NCI-H2171 treated with DMSO at 0.1 percent for 48 hours (cell line): Measurements from ENCODE around the gene UMODL1.

Source experiments
- DNase-seq: peaks from one replicate; lab custom pipeline; 2025; lab: John Stamatoyannopoulos, UW

UMODL1 gene

GRCh38 chr21:42038826-42039425, 32.2 kb upstream of the UMODL1 start:
- peak; percentile 93 for DNase-seq

- no peak for DNase-seq
Observed at GRCh38 chr21:42039470-42039901, 31.6 kb upstream of the UMODL1 start.

DNA sequence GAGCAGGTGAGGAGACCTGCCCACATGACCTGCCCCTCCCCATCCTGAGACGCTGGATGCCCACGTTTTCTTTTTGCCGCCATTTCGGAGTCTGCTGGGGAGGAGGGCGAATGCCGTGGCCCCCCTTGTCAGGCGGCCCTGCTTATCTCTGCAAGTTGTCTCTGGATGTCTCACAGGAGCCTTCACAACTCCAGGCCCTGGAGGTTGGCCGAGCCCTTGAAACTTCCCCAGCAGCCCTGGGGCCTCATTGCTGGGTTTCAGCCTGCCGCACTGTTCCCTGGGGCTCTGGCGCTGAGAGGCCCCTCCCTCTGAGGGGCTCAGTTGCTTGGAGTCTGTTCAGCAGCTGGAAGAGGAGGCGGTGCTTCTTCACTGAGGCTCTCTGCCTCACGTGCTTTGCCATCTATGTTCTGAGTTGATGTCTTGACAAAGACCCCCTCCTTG, 31.2 kb upstream of the UMODL1 start:
- DNase-seq, result peak; percentile 60

DNA sequence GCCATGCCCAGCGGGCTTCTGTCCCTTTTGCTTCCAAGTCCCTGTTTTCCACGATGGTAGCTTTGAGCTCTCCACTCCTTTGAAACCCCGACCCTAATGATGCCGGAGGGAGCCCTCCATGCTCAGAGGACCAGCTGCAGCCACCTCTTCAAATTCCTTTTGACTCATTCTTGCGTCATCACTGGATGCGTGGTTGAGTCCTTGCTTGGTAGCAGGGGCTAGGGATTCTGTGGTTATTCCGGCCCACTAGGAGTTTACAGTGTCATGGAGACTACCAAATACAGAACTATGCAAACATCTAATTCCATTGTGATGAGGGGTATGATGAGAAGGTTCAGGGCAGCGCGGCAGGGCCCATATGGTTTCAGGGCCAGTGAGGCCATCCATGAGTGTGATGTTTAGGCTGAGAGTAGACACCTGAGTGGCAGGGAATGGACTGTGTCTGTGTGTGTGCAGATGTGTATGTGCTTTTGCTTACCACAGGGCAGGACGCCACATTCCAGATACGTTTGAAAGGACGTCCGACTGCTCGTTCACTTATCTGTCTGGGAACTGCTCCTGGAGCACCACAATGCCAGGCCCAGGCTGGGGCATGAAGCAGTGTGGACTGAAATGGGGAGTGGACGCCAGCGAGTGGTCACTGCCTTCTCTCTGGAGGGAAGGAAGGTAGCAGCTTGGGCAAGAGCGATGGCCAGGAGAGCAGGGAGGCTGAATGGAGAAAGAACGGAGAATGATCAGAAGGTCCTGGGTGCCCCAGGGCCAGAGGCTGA, 30.5 kb upstream of the UMODL1 start:
- DNase-seq, result no peak

DNA sequence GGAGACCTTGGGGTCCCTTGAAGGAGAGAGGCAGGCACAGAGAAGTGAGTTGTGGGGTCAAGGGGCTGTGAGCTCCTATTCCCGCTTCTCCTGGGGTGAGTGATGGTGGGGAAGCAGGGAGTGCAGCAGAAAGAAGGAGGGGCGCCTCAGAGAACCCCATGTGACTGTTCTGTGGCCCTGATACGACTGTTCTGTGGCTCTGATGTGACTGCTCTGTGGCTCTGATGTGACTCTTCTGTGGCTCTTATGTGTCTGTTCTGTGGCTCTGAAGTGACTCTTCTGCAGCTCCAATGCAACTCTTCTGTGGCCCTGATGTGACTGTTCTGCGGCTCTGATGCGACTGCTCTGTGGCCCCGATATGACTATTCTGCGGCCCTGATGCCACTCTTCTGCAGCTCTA, 29.9 kb upstream of the UMODL1 start:
- DNase-seq, result no peak

GRCh38 chr21:42041711-42042110, 29.4 kb upstream of the UMODL1 start:
- no peak for DNase-seq

DNA sequence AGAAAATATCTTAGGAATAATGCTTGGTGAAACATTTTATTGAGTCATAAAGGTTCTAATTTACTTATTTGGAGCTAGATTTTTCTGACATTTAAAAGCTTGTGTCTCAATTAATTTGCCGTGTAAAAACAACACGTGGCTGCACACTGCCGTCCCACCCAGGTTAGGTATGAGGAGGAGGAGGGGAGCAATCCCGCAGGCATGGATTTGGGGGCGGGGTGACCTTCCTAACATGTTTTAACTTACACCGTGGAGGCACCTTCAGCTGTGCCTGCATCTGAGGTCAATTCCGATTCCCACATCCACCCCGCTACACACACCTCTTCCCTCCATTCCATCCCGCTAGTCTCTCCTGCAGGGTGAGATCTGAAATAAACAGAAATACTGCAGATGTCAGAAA, 28.5 kb upstream of the UMODL1 start:
- no peak for DNase-seq

DNA sequence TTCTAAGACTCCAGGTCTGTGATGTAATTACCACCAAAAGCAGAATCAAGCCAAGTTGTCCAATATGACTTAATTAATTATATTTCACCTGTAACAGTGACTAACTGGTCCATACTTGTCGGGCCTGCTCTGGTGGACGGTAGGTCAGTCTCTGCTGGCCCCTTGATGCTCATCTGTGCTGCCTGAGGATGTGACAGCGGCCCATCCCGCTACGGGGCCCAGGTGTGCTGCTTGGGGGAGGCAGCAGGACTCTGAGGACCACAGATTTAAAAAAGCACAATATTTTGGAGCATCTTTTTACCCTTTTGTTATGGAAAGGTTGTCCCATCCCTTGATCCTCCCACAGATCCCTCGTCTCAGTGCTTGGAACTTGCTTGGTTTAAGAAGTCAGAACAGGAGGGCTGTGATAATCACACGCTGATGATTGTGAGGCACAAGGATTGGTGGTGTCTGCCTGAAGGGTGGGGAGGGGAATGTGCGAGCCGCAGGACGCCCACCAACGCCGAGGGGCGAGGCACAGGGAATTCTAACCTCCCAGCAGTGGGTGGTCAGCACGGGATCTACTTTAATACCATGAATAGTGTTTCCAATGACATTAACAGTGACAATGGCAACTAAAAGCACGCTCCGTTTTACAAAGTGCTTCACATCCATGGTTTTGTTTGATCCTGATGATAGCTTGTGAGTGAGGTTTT, 27.8 kb upstream of the UMODL1 start:
- DNase-seq, result no peak

GRCh38 chr21:42043961-42044360, 27.2 kb upstream of the UMODL1 start:
- DNase-seq, result no peak

DNA sequence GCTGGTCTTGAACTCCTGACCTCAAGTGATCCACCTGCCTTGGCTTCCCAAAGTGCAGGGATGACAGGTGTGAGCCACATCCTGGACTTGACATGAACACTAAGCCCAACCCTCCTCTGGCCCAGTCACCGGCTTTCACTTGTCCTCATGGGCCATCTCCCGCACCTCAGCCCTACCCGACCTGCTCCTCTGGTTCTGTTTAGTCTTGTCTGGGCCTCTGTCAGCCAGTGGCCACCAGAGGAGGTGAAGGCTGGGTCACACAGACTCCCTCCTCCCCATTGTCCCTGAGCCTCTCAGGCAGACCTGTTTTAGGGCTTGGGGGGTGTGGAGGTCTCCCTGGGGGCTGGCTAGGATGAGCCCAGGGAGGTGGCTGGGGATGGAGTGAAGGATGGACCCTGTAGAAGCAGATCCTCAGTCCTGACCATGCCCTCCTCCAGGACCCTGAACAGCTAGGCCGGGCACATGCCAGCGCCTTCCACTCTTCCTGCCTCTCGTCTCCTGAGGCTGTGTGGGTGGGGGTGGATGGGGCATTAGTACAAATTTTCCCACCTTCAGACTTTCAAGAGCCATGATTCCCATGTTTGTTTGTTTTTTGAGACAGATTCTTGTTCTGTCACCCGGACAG, 26.1 kb upstream of the UMODL1 start:
- no peak for DNase-seq

DNA sequence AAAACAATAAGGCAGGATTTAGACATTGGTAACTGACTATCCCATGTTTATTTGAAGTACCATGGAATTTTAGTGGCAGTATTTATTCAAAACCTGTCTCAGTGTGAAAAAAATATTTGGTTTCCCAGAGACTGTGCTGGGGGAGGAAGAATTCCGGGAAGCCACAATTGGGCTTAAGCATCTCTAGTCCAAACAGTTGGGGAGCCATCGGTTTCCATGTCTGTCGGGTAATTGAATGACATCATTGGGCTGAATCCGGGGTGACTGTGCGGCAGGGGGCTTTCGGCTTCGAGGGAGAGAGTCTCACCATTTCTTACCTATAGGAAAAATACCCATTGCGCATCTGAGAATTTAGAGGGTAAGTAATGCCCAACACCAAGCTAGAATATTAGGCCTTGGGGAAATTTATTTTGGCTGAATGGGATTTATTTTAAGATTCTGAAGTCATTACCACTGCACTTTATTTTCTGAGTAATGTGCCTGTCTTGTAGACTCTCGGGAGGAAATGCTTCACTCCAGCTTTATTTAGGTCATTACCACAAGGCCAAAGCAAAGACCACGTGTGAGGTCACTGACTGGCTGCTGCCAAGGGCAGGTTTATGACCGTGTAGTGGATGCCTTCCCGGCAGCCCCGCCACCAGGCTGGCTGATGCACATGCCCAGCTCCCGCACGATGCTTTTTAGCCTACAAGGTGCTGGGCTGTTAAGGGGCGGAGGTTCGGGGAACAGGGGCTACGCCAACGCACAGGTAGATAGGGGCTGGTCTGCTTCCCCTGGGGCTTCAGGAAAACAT, 23.1 kb upstream of the UMODL1 start:
- DNase-seq, result no peak

- no peak for DNase-seq
Observed at GRCh38 chr21:42048870-42049577, 22.1 kb upstream of the UMODL1 start.

- no peak for DNase-seq
Observed at GRCh38 chr21:42049578-42050430, 21.3 kb upstream of the UMODL1 start.

DNA sequence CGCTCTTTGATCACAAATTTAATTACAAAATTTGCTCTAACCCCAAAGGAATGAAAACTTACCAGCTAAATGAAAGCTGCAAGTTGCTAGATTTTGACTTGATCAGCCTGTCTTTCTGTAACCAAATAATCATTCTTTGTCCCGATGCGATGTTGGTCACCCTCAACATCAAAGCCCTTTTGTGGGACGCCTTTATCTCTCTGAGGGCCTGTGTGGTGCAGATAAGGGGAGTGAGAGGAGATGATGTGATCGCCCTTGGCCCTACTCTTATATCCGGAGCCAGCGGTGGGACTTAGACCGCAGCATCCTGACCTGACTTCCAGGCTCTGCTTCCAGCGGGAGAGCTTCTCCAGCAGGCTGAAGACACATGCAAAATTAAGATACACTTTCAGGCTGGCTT, 19.3 kb upstream of the UMODL1 start:
- DNase-seq, result no peak

GRCh38 chr21:42055425-42055824, 15.7 kb upstream of the UMODL1 start:
- no peak for DNase-seq

- DNase-seq, result no peak
Observed at GRCh38 chr21:42056468-42056867, 14.6 kb upstream of the UMODL1 start.

- no peak for DNase-seq
Observed at GRCh38 chr21:42056996-42057689, 14.0 kb upstream of the UMODL1 start.

GRCh38 chr21:42057851-42058437, 13.2 kb upstream of the UMODL1 start:
- DNase-seq, result no peak

DNA sequence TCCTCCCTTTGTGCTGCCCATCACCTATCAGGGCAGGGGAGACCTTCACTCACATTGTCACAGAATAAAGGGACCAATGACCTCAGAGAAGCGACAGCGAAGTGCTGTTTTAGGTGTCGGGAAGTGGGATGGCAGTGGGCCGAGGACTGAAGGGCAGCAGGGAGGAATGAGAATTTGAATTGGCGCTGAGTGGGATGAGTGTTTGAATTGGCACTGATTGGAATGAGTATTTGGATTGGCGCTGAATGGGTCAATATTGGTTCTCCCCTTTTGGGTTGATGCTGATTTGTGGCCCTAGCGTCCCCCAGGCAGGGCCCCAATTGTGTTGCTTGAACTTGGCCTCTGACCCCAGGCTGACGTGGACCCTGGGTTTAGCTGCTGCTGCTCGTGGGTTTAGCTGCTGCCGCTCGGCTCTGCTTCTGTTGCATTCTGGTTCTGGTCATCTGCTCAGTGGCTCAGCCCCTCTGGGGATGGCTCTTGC, 12.4 kb upstream of the UMODL1 start:
- no peak for DNase-seq
